Medulla oblongata (tissue), 1 donor: ENCODE data around the gene CIAO2B.

Source experiments
- DNase-seq: peaks from one replicate; pipeline ENCODE4 v3.0.0-alpha.2; 2015; ENCODE audit errors: extremely low spot score

CIAO2B gene

DNA sequence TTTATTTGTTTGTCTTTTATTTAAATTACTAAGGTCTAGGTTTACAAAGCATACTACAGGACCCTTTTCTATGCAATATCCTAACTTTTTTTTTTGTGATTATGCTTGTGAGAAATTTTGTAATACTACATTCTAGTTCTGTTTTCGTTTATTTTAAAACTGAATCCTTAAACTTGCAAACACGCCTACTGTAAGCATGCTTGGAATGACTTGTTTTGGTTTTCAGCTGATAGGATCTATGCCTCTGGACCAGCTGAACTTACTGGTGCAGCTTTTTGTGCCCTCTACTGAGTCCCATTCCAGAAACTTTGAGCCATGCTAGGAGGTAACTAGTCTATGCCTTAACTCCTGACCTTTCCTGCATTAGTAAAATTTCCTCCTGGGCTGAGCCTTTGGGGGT lies 47.9 kb downstream of the CIAO2B start:
- DNase-seq, result no peak

DNA sequence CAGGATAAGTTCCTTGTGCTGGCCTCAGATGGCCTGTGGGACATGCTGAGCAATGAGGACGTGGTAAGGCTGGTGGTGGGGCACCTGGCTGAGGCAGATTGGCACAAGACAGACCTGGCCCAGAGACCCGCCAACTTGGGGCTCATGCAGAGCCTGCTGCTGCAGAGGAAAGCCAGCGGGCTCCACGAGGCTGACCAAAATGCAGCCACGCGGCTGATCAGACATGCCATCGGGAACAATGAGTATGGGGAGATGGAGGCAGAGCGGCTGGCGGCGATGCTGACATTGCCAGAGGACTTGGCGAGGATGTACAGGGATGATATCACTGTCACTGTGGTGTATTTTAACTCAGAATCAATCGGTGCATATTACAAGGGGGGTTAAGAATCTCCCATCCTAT lies 48.7 kb downstream of the CIAO2B start:
- no peak for DNase-seq

- DNase-seq, result no peak
Measured at GRCh38 chr16:66882702-66883101, 51.5 kb downstream of the CIAO2B start.
